B cell (primary cell): ENCODE measurements around the gene OGG1. TPM values are rescaled to one million over a fixed set of nuclear protein-coding genes. Genes with fewer than 3 reads are reported as not detected.
A peak's percentile ranks its signal among the peaks of the same experiment; 100 is the strongest.

Experiments used
- ATAC-seq: fragments of 200-7000 bp; cut with Tn5 transposase; one replicate; pipeline ENCODE4 v1.10.0; 2021; ENCODE audit warnings: low read depth, mild to moderate bottlenecking, moderate number of reproducible peaks, moderate library complexity
- CTCF ChIA-PET: fragments of 350-600 bp; sonication (Branson Sonifier 250); formaldehyde crosslinking; loops from one replicate; lab custom pipeline; 2021; ENCODE audit warnings: antibody characterized with exemption, inconsistent platforms; lab: Charles Lee
- POLR2A ChIA-PET: fragments of 350-600 bp; sonication (Branson Sonifier 250); formaldehyde crosslinking; loops from one replicate; lab custom pipeline; 2021; ENCODE audit warnings: antibody characterized with exemption; lab: Charles Lee
- DNase-seq: peaks from one replicate; pipeline ENCODE4 v3.0.0; 2013
- H2AFZ ChIP-seq: 2 replicates; pipeline ENCODE4 v1.6.1; 2012; ENCODE audit warnings: mild to moderate bottlenecking, low read depth, low read length; ENCODE audit not compliant: insufficient read depth, poor library complexity, severe bottlenecking
- H3K27ac ChIP-seq, 2 donors: 1 replicate in 1 of 2; 2 replicates in 1 of 2; pipeline ENCODE4 v1.5.1; 2012 to 2013; ENCODE audit warnings: low read length in 2 of 2, mild to moderate bottlenecking in 2 of 2, moderate library complexity in 1 of 2
- H3K27me3 ChIP-seq, 4 experiments: fragments of 200-600 bp in 1 of 4; sonication (generic) in 1 of 4; replicated peaks in 1 of 4; 1 replicate in 2 of 4; 2 replicates in 2 of 4; pipeline versions ENCODE4 v1.6.1 to v1.7.0; 2013 to 2016; ENCODE audit warnings: low read length in 3 of 4, mild to moderate bottlenecking in 2 of 4, mixed read lengths in 1 of 4, moderate library complexity in 1 of 4; ENCODE audit not compliant: insufficient read depth in 4 of 4, control insufficient read depth in 3 of 4; ENCODE audit errors: control extremely low read depth in 1 of 4
- H3K36me3 ChIP-seq, 2 experiments: replicated peaks in 1 of 2; 1 replicate in 1 of 2; 2 replicates in 1 of 2; pipeline versions ENCODE4 v1.6.1 to v1.7.1; 2013; ENCODE audit warnings: low read length in 1 of 2; ENCODE audit not compliant: insufficient read depth in 2 of 2, control insufficient read depth in 1 of 2; ENCODE audit errors: control extremely low read depth in 1 of 2, extremely low read depth in 1 of 2
- H3K4me1 ChIP-seq, 2 donors: fragments of 200-600 bp in 1 of 2; sonication (generic) in 1 of 2; 1 replicate in 1 of 2; 2 replicates in 1 of 2; pipeline versions ENCODE4 v1.5.1 to v1.6.1; 2013 to 2017; ENCODE audit warnings: low read length in 2 of 2; ENCODE audit not compliant: control insufficient read depth in 2 of 2, insufficient read depth in 2 of 2
- H3K4me2 ChIP-seq: replicated peaks from 2 replicates; pipeline ENCODE3; 2012; ENCODE audit warnings: mild to moderate bottlenecking, low read depth, low read length; ENCODE audit not compliant: poor library complexity, severe bottlenecking
- H3K4me3 ChIP-seq, 5 experiments: fragments of 200-600 bp in 1 of 5; sonication (generic) in 1 of 5; 1 replicate in 3 of 5; 2 replicates in 2 of 5; pipeline versions ENCODE4 v1.5.1 to v1.7.0; 2011 to 2016; ENCODE audit warnings: low read length in 4 of 5, mild to moderate bottlenecking in 4 of 5, low read depth in 2 of 5, control low read depth in 1 of 5, moderate library complexity in 1 of 5; ENCODE audit not compliant: insufficient read depth in 1 of 5; ENCODE audit errors: control extremely low read depth in 1 of 5, extremely low read depth in 1 of 5
- H3K79me2 ChIP-seq: fragments of 200-600 bp; sonication (generic); one replicate; pipeline ENCODE4 v1.6.0; 2016; ENCODE audit warnings: low read length; ENCODE audit not compliant: control insufficient read depth, insufficient read depth
- H3K9ac ChIP-seq: fragments of 200-600 bp; sonication (generic); 2 replicates; pipeline ENCODE4 v1.6.1; 2017; ENCODE audit warnings: mild to moderate bottlenecking, low read length, moderate library complexity
- H3K9me3 ChIP-seq, 3 donors: one replicate each; pipeline versions ENCODE4 v1.6.1 to v1.7.1; 2013; ENCODE audit warnings: low read length in 2 of 3; ENCODE audit not compliant: control insufficient read depth in 2 of 3, insufficient read depth in 1 of 3; ENCODE audit errors: control extremely low read depth in 1 of 3
- H4K20me1 ChIP-seq: 2 replicates; pipeline ENCODE4 v1.6.0; 2012; ENCODE audit warnings: mild to moderate bottlenecking, low read length; ENCODE audit not compliant: insufficient read depth, control insufficient read depth, poor library complexity, severe bottlenecking
- H3K27ac Mint-ChIP-seq: one replicate; pipeline ENCODE4 v1.8.0; 2021; ENCODE audit warnings: mixed read lengths
- H3K27me3 Mint-ChIP-seq: one replicate; pipeline ENCODE4 v1.8.0; 2021; ENCODE audit warnings: mixed read lengths
- H3K4me1 Mint-ChIP-seq: one replicate; pipeline ENCODE4 v1.8.0; 2021; ENCODE audit warnings: mixed read lengths
- H3K4me3 Mint-ChIP-seq: one replicate; pipeline ENCODE4 v1.8.0; 2021; ENCODE audit warnings: mixed read lengths
- H3K9me3 Mint-ChIP-seq: one replicate; pipeline ENCODE4 v1.8.0; 2022; ENCODE audit warnings: mixed read lengths; ENCODE audit not compliant: insufficient read depth
- EZH2 ChIP-seq: IDR thresholded peaks from 2 replicates; pipeline ENCODE4 v1.6.1; 2012; ENCODE audit warnings: borderline replicate concordance, low read depth, mild to moderate bottlenecking, moderate library complexity, low read length; ENCODE audit not compliant: insufficient read depth, poor library complexity, severe bottlenecking
- WGBS: methylation state at CpG from one replicate; pipeline ENCODE4 v1.1.5; 2013; ENCODE audit warnings: missing lambda C conversion rate; ENCODE audit not compliant: insufficient coverage; 5-methylcytosine and 5-hydroxymethylcytosine counted together
- intact Hi-C: fragments of 100-400 bp; cut with micrococcal nuclease; formaldehyde crosslinking; loops from one replicate; pipeline ENCODE4 v1.10.0; 2022
- polyA plus RNA-seq: library from polyadenylated mRNA; depleted of rRNA; stranded (reverse); fragments of >200 nt; gene quantifications from 2 replicates; pipeline ENCODE4 v1.2.3, GENCODE V29; 2012
- total RNA-seq, 2 donors: library from RNA; stranded (reverse); fragments of 120-200 nt in 1 of 2; gene quantifications; 1 replicate in 1 of 2; 2 replicates in 1 of 2; pipeline versions ENCODE4 v1.2.3 to v1.2.4, GENCODE V29; 2013 to 2022
- TF ChIP-seq, protein P1 (sequence below): fragments of 200-600 bp; IDR thresholded peaks from one replicate; pipeline ENCODE4 v1.8.0; 2022; ENCODE audit warnings: antibody characterized with exemption, mild to moderate bottlenecking

Gene OGG1
- total and polyA plus RNA-seq, 2 donors (not counting 1 experiment from before 2014, with no cell fraction given): 45.6 to 81.6 TPM

DNA sequence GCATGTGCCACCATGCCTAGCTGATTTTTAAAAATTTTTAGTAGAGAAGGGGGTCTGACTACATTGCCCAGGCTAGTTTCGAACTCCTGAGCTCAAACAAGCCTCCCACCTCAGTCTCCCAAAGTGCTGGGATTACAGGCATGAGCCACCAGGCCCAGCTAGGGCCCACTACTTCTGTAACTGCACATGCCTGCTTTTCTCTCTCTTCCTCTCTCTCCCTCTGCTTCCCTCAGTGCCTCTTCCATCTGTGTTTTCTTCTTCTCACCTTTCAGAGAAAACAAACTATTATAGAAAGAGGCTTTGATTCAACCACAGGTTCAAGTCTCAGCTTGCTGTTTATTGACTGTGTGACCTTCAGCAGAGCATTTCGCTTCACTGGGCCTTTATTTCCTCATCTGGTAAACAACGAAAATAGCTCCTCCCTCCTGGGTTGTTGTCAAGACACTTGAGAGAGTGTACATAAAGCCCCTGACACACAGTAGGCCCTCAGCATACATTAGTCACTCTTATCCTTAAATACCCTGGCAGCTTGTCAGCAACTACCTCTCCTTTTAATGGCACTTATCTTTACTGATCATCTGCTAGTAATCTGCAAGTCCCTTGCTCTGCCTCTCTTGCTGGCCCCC lies 32.3 kb downstream of the OGG1 start:
- Histone ChIP-seq H2AFZ (no peak overlapping the region), H3K9ac (peak overlapping the region; percentile 37), H3K27ac (peak overlapping the region; percentile 22 to 61), H4K20me1 (no peaks in the 10 kb centered on the region), H3K4me2 (peak overlapping the region; percentile 59), H3K9me3 (no peaks in the 10 kb centered on the region), H3K4me3 (peak overlapping the region in 1 of 5 experiments; percentile 18), H3K79me2 (peaks cover 14% of the 10 kb centered on the region), H3K36me3 (peaks cover 2 to 39% of the 10 kb centered on the region in 2 experiments), H3K27me3 (no peaks in the 10 kb centered on the region), H3K4me1 (peaks cover 51 to 58% of the 10 kb centered on the region in 2 donors)
- 33% methylated on average over 3 of the region's 3 CpGs for WGBS
- POLR2A ChIA-PET: interaction anchor here (0.5 to 3.7 kb wide), 7 partner anchors 11 to 387 kb away, joined by 4 to 18 read pairs (median 7); partner anchors contain the start of genes ARPC4, EMC3, OGG1 and RPUSD3
- DNase-seq (no peak), ATAC-seq (no peak)
- peak overlapping the region; percentile 61 for H3K4me3 Mint-ChIP-seq
- H3K4me1 Mint-ChIP-seq: peaks cover 54% of the 10 kb centered on the region
- CTCF ChIA-PET: interaction anchor here (0.6 to 4.6 kb wide), 21 partner anchors 9 to 957 kb away, joined by 3 to 25 read pairs (median 4); partner anchors contain the start of genes ARPC4, EMC3, OGG1 and TADA3
- peak overlapping the region; percentile 83 for H3K27ac Mint-ChIP-seq
- no peaks in the 10 kb centered on the region for H3K9me3 Mint-ChIP-seq
- TF ChIP-seq EZH2: no peak
- TF ChIP-seq, protein P1, sequence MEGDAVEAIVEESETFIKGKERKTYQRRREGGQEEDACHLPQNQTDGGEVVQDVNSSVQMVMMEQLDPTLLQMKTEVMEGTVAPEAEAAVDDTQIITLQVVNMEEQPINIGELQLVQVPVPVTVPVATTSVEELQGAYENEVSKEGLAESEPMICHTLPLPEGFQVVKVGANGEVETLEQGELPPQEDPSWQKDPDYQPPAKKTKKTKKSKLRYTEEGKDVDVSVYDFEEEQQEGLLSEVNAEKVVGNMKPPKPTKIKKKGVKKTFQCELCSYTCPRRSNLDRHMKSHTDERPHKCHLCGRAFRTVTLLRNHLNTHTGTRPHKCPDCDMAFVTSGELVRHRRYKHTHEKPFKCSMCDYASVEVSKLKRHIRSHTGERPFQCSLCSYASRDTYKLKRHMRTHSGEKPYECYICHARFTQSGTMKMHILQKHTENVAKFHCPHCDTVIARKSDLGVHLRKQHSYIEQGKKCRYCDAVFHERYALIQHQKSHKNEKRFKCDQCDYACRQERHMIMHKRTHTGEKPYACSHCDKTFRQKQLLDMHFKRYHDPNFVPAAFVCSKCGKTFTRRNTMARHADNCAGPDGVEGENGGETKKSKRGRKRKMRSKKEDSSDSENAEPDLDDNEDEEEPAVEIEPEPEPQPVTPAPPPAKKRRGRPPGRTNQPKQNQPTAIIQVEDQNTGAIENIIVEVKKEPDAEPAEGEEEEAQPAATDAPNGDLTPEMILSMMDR: no peak
- intact Hi-C loops: loop anchor here (1.0 to 5.0 kb wide), 2 partner anchors 62 to 245 kb away; partner anchors contain the start of genes FANCD2 and RPUSD3
- no peaks in the 10 kb centered on the region for H3K27me3 Mint-ChIP-seq

- Histone ChIP-seq H3K4me3 (no peak overlapping the region), H3K36me3 (peaks cover 2 to 45% of the 10 kb centered on the region in 2 experiments), H3K27me3 (no peaks in the 10 kb centered on the region), H2AFZ (no peak overlapping the region), H3K27ac (peak overlapping the region in 1 of 2 donors; percentile 61), H3K9ac (no peak overlapping the region), H3K79me2 (peaks cover 15% of the 10 kb centered on the region), H3K9me3 (no peaks in the 10 kb centered on the region), H3K4me2 (peak overlapping the region; percentile 59), H4K20me1 (no peaks in the 10 kb centered on the region), H3K4me1 (peaks cover 50 to 52% of the 10 kb centered on the region in 2 donors)
- no peak for TF ChIP-seq EZH2
- TF ChIP-seq, protein P1: peak; percentile 25
- peaks cover 52% of the 10 kb centered on the region for H3K4me1 Mint-ChIP-seq
- POLR2A ChIA-PET: interaction anchor here (0.7 to 3.7 kb wide), 4 partner anchors 10 to 205 kb away, joined by 3 to 18 read pairs (median 8); partner anchors contain the start of genes ARPC4, EMC3, OGG1 and TADA3
- no peaks in the 10 kb centered on the region for H3K9me3 Mint-ChIP-seq
- H3K27me3 Mint-ChIP-seq: no peaks in the 10 kb centered on the region
- peak overlapping the region; percentile 83 for H3K27ac Mint-ChIP-seq
- peak overlapping the region; percentile 61 for H3K4me3 Mint-ChIP-seq
- 90% methylated on average over 2 of the region's 3 CpGs for WGBS
- DNase-seq (peak; percentile 66), ATAC-seq (peak; percentile 22)
- intact Hi-C loops: loop anchor here (1.0 to 5.0 kb wide), 2 partner anchors 62 to 245 kb away; partner anchors contain the start of genes FANCD2 and RPUSD3
- CTCF ChIA-PET: interaction anchor here (0.6 to 4.6 kb wide), 15 partner anchors 10 to 956 kb away, joined by 3 to 25 read pairs (median 4); partner anchors contain the start of genes ARPC4, EMC3, OGG1 and TADA3
Measured at GRCh38 chr3:9782770-9783169, 33.0 kb downstream of the OGG1 start.
